ENCODE measurements around the gene EEFSEC. TPM values are rescaled to one million over a fixed set of nuclear protein-coding genes. Genes with fewer than 3 reads are reported as not detected.

Gene EEFSEC
- total and polyA plus RNA-seq, 2 of the 8 experiments (the other 6 are each of a cell fraction or from before 2014, with no cell fraction given), result 13.1 to 19.8 TPM

DNA sequence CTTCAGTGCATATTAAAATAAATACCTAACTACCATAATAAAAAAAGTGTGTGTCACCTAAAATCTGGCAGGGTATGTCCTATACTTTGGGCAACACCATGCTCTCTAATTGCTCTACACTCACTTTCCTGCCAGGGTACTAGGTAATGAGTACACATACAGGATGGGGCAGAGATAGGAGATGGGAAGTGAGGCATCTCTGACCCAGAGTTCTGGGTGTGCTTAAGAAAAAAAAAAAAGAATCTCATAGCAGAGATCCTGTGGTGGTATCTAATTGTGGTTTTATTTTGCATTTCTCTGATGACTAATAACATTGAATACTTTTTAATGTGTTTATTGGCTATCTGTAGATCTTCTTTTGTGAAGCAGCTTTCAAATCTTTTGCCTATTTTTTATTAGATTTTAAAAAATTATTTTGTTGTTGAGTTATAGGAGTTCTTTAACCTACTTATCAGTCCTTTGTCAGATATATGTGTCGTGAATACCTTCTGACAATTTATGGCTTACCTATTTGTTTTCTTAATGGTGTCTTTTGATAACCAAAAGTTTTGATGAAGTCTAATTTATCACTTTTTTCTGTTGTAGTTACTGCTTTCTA lies 48.0 kb downstream of the EEFSEC start:
- Histone ChIP-seq H4K5ac (ENCODE audit: insufficient read length, low read depth, low read length) (no peak overlapping the region), H3K36me3 (ENCODE audit: control insufficient read depth in 2 of 4, insufficient read depth in 4 of 4, low read length in 3 of 4) (no peaks in the 10 kb centered on the region)
- FAIRE-seq, result no peak
- TF ChIP-seq CHD2 (IDR thresholded peaks at IDR 0.05; ENCODE audit: low read length) (no peak), BRCA1 (IDR thresholded peaks at IDR 0.05; ENCODE audit: low read depth, low read length) (no peak), TAF7 (optimal IDR thresholded peaks at IDR 0.05; ENCODE audit: borderline replicate concordance, low read depth, low read length) (no peak), CREB1 (IDR thresholded peaks at IDR 0.05) (no peak), ATF3 (IDR thresholded peaks at IDR 0.05; ENCODE audit: insufficient read depth, low read depth, low read length) (no peak), TAF1 (IDR thresholded peaks at IDR 0.05; ENCODE audit: low read depth, low read length) (no peak), KDM5A (IDR thresholded peaks at IDR 0.05; ENCODE audit: low read length) (no peak), NRF1 (IDR thresholded peaks at IDR 0.05; ENCODE audit: low read depth, low read length) (no peak), SRF (IDR thresholded peaks at IDR 0.05; ENCODE audit: low read depth, low read length) (no peak), ZNF274 (IDR thresholded peaks at IDR 0.05; ENCODE audit: borderline replicate concordance, extremely low read depth, low read length) (no peak), TCF12 (IDR thresholded peaks at IDR 0.05; ENCODE audit: low read depth, low read length) (no peak)

More for the DNA sequence above, 48.0 kb downstream of the EEFSEC start:
- H2AFZ ChIP-seq (ENCODE audit: low read length), result no peak overlapping the region
- H2BK5ac ChIP-seq (ENCODE audit: low read depth, low read length), result no peak overlapping the region
- H3K27ac ChIP-seq (ENCODE audit: low read depth, low read length), result no peak overlapping the region
- no peak for DNase-seq (ENCODE audit: low read depth in 1 of 2, low spot score in 2 of 2)
- H2BK12ac ChIP-seq (ENCODE audit: low read depth, low read length), result no peak overlapping the region
- H3K9me3 ChIP-seq (ENCODE audit: insufficient read depth in 2 of 2, low read depth in 1 of 2, low read length in 1 of 2), result no peaks in the 10 kb centered on the region
- no peak overlapping the region for H3K23ac ChIP-seq (ENCODE audit: insufficient read length)
- no peak overlapping the region for H2BK15ac ChIP-seq (ENCODE audit: low read length)
- ChIA-PET POLR2A (ENCODE audit: partially characterized antibody) (no interaction called here), CTCF (ENCODE audit: partially characterized antibody) (interaction anchor here (1.4 kb wide), 1 partner anchor 120 kb away, joined by 3 read pairs; no protein-coding TSS in a partner anchor)
- H3K4me3 ChIP-seq (ENCODE audit: extremely low read depth in 1 of 4, insufficient read depth in 2 of 4, low read depth in 3 of 4, low read length in 4 of 4), result no peak overlapping the region
- no peak overlapping the region for H2BK120ac ChIP-seq (replicated peaks; ENCODE audit: low read depth, low read length)
- no peak overlapping the region for H4K91ac ChIP-seq (replicated peaks; ENCODE audit: insufficient read length, low read length)
- H4K8ac ChIP-seq (ENCODE audit: extremely low read depth, insufficient read depth, low read length), result no peak overlapping the region
- H3K4me2 ChIP-seq (ENCODE audit: insufficient read depth in 1 of 2, low read depth in 2 of 2, low read length in 2 of 2), result no peak overlapping the region
- H3K23me2 ChIP-seq (ENCODE audit: low read depth, low read length), result no peaks in the 10 kb centered on the region
- H2BK20ac ChIP-seq (ENCODE audit: low read length), result no peak overlapping the region
- H3K14ac ChIP-seq (ENCODE audit: insufficient read length), result no peak overlapping the region
- H3K79me1 ChIP-seq (ENCODE audit: low read depth, low read length), result no peaks in the 10 kb centered on the region
- H3K18ac ChIP-seq (ENCODE audit: extremely low read depth, low read length), result no peak overlapping the region
- H3K9ac ChIP-seq (replicated peaks in 1 of 4; ENCODE audit: extremely low read depth in 1 of 4, low read depth in 3 of 4, low read length in 3 of 4), result no peak overlapping the region
- no peaks in the 10 kb centered on the region; a peak in 1 of 7 replicates for H3K27me3 ChIP-seq (replicated peaks in 1 of 4; ENCODE audit: control insufficient read depth in 3 of 4, extremely low read depth in 1 of 4, insufficient read depth in 3 of 4, low read length in 3 of 4)
- no peak overlapping the region for H3K56ac ChIP-seq (replicated peaks; ENCODE audit: insufficient read length, low read depth, low read length)
- H3K4me1 ChIP-seq (replicated peaks in 1 of 4; ENCODE audit: control insufficient read depth in 3 of 4, insufficient read depth in 4 of 4, low read length in 3 of 4), result peaks cover 2 to 6% (median 3%) of the 10 kb centered on the region in 4 experiments
- no peak overlapping the region for H2AK5ac ChIP-seq (ENCODE audit: low read depth, low read length)
- WGBS, 2 experiments (ENCODE audit: extremely low coverage in 1 of 2, insufficient coverage in 1 of 2, insufficient read length in 1 of 2, insufficient replicate concordance in 2 of 2, low coverage in 1 of 2, low lambda C conversion rate in 2 of 2, missing lambda C conversion rate in 1 of 2), result 87% methylated on average over 1 of the region's 1 CpG; no CpG with 5 or more reads in 1 of the 2 experiments
- peaks cover 0 to 2% of the 10 kb centered on the region in 2 experiments for H4K20me1 ChIP-seq (replicated peaks in 1 of 2; ENCODE audit: control insufficient read depth in 1 of 2, insufficient read depth in 2 of 2, low read length in 2 of 2)
- no peak overlapping the region for H3K4ac ChIP-seq (replicated peaks; ENCODE audit: insufficient read length, low read depth, low read length)
- H3K79me2 ChIP-seq (ENCODE audit: control insufficient read depth in 1 of 2, insufficient read depth in 2 of 2, low read length in 2 of 2), result no peaks in the 10 kb centered on the region
